ENCODE results near the gene NAPA.

The NAPA gene

GRCh38 chr19:47523473-47523872, 8.6 kb upstream of the NAPA start:
- DNase-seq = no peak

- no peak for DNase-seq
These were observed 6.8 kb upstream of the NAPA start for GRCh38 chr19:47521473-47522180.

DNA sequence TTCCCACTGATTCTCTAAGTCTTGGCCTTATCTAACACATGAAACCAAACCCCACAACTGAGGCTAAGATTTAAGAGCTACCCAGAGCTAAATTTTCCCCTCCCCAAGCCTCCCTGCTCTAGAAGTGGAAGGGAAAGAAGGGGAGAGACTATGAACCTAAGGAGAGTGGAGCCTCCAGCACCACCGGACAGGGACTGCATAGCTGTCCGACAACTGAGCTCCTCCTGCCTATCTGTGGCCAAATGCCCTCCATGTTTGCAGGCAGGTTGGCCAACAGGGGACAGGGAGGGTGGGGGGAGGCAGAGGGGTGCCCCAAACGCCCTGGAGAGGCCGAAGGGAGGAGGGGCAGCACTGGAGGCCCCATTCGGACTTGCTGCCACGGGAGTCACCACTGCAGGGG, 6.0 kb upstream of the NAPA start:
- no peak for DNase-seq

DNA sequence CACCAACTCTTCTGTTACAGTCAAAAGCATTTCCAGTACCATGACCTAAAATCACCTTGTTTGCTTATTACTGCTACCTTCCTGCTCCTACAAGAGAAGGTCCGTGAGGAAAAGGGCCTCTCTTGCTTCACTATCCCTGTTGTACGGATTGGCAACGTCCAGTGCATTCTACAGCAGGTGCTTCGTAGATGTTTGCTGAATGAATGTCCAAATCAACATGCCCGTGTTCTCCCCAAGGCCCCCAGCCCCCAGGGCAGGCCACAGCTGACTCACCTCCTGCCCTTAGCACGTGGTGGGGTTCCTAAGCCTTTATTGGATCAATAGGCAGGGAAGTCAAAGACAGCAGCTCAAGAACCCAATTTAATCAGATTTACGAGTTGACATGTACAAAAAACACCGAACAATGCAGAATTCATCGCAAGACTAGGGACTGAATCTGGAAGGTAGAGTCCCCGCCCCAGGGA, 5.5 kb upstream of the NAPA start:
- DNase-seq = no peak

DNA sequence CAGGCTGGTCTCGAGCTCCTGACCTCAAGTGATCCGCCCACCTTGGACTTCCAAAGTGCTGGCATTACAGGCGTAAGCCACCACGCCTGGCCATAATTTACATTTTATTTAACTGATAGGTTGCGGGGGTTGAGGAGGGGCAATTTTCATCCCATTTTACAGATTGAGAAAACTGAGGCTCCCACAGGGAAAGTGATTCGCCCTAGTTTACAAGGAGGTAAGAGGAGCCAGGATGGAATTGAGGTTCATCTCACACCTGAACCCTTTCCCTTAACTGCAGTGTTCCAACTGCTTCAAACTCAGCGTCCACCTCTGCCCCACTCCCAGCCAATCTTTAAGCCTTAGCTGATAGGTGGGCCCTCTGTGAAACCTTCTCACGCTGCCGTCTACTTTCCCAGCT, 4.0 kb upstream of the NAPA start:
- DNase-seq = no peak

DNA sequence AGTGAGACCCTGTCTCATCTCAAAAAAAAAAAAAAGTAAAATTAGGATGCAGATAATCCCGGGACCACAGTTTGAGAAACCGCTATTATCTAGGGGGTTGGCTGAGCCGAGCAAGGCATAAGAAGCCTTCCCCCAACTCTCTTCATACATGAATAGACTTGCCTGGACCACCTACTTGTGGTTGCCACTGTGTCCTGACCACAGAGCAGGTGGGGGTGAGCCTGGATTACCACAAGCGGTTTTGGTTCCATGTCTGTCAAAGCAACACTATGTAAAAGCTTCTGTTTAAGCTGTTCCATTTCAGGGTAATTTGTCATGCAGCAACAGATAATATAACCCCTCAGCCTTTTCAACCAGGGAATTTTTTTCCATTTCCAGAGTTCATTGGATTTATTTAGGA, 3.3 kb upstream of the NAPA start:
- DNase-seq = no peak

- DNase-seq = peak in 1 of 51 donors; percentile 67
These were observed 553 bp downstream of the NAPA start for GRCh38 chr19:47514151-47514868.

- DNase-seq = no peak
These were observed 1.9 kb downstream of the NAPA start for GRCh38 chr19:47512948-47513319.

DNA sequence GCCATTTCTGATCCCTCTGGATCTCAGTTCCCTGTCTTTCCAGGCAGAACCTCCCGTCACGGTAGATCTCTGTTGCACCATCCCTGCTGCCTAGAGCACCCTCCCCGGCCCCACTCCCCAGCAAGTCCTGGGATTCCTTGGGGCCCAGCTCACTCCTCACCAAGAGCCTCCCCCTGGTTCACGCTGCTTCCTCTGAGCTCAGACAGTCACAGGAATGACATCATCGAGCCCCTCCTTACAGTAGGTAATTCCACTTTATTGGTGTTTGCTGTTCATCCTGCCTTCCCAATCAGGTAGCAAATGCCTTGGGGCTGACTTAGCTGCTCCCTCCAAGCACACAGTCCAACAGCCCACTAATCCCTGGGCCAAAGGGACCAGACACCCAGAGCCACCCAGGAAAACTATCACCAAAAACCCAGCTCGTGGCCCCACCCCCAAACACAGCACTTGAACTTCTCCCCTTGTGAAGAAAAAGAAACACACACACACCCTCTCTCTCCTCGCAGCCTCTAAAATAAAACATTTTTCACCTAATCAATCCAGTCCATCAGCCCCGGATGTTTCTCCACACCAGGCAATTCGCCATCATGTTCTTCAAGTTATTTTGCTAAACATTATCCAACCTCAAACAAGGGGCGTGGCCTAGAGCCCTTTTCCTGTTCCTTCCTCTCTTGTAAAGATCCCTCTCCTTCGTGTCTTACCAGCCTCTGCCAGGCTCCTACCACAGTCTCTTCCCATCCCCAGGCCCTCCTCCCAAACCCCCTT, 2.5 kb downstream of the NAPA start:
- no peak for DNase-seq

GRCh38 chr19:47511681-47512080, 3.2 kb downstream of the NAPA start:
- no peak for DNase-seq

- peak in 1 of 51 donors; percentile 13 for DNase-seq
These were observed 3.7 kb downstream of the NAPA start for GRCh38 chr19:47511128-47511517.

DNA sequence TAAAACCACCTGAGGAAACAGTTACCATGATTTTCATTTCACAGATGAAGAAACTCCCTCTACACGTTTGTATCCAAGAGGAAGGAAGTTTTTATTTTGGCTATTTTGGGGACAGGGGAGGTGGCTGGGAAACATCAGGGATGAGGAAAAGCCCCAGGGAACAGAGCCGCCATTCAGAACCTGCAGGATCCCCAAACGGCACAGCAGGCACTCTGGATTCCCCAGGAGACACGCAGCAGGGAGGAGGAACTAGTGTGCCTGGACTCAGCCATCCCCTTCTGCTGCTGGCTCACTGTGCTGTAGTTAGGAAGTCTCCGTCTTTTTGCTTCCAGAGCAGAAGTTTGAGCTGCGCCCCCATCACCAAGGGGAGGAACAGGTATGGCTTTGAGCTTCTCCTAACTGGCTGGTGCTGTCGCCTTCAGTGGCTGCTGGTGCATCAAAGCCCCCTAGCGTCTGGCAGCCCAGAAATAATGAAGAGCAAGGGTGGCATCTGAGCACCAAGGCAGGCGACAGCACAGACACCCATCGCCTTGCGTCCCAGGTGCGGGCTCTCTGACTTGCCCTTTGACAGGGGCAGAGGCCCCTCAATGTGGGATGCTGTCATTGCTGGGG, 4.2 kb downstream of the NAPA start:
- peak in 1 of 51 donors; percentile 36 for DNase-seq

GRCh38 chr19:47509973-47510372, 4.9 kb downstream of the NAPA start:
- DNase-seq = peak in 26 of 51 donors; percentile 19 to 72 (median 35)

GRCh38 chr19:47509170-47509847, 5.6 kb downstream of the NAPA start:
- peak in 1 of 51 donors; percentile 37 for DNase-seq

GRCh38 chr19:47508721-47509120, 6.1 kb downstream of the NAPA start:
- DNase-seq = no peak

GRCh38 chr19:47507924-47508553, 6.8 kb downstream of the NAPA start:
- peak in 8 of 51 donors; percentile 13 to 38 (median 23) for DNase-seq

GRCh38 chr19:47507012-47507411, 7.9 kb downstream of the NAPA start:
- peak in 11 of 51 donors; percentile 15 to 72 (median 34) for DNase-seq

DNA sequence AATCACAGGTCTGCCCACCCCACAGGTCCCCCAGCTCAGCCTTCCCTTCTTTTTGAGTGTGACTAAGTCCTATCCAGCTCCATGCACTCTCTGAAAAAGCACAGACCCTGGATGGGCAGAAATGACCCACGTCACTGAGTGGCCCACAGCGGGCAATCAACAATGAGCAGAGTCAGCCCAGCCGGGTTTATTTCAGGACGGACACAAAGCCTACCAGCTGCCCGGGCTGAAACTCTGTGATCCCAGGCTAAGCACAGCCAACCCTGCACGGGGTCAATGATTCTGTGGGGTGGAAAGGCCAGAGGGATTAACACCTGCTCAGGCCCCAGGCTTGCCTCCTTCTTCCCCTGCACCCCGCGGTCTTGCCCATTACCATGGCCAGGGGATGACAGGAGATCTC, 8.4 kb downstream of the NAPA start:
- peak in 7 of 51 donors; percentile 13 to 50 (median 25) for DNase-seq

GRCh38 chr19:47505506-47505905, 9.4 kb downstream of the NAPA start:
- no peak for DNase-seq

- DNase-seq = no peak
These were observed 11.1 kb downstream of the NAPA start for GRCh38 chr19:47503826-47504150.

Measured in hypothalamus (tissue), 51 donors.